Stimulated activated CD4-positive, alpha-beta T cell treated with anti-CD3 and anti-CD28 coated beads, TNF-alpha, amount 100 ng/mL, for 4 hours (primary cell): ENCODE data around the gene KNCN.

Experiments used
- DNase-seq, 3 experiments: peaks; one replicate each; pipeline ENCODE4 v3.0.0-alpha.2; 2020; ENCODE audit warnings: low read depth in 3 of 3

Gene KNCN

GRCh38 chr1:46543761-46544560, 7.5 kb downstream of the KNCN start:
- DNase-seq, result no peak

GRCh38 chr1:46543382-46543760, 8.1 kb downstream of the KNCN start:
- no peak for DNase-seq

- DNase-seq, result no peak
These were observed 11.5 kb downstream of the KNCN start for GRCh38 chr1:46539972-46540371.

GRCh38 chr1:46538147-46538546, 13.3 kb downstream of the KNCN start:
- no peak for DNase-seq

- DNase-seq, result no peak
These were observed 13.8 kb downstream of the KNCN start for GRCh38 chr1:46537651-46538050.

GRCh38 chr1:46536527-46536926, 14.9 kb downstream of the KNCN start:
- DNase-seq, result no peak

- no peak for DNase-seq
These were observed 16.4 kb downstream of the KNCN start for GRCh38 chr1:46535063-46535462.

GRCh38 chr1:46533179-46533864, 18.1 kb downstream of the KNCN start:
- DNase-seq, result peak; percentile 29 to 36 (median 30)

- peak; percentile 52 to 56 (median 56) for DNase-seq
These were observed 18.8 kb downstream of the KNCN start for GRCh38 chr1:46532498-46533178.

- DNase-seq, result no peak
These were observed 19.4 kb downstream of the KNCN start for GRCh38 chr1:46532095-46532494.

- no peak for DNase-seq
These were observed 20.5 kb downstream of the KNCN start for GRCh38 chr1:46530791-46531409.

- no peak for DNase-seq
These were observed 21.1 kb downstream of the KNCN start for GRCh38 chr1:46530311-46530710.

GRCh38 chr1:46529031-46529630, 22.3 kb downstream of the KNCN start:
- DNase-seq, result no peak

GRCh38 chr1:46528297-46528955, 23.0 kb downstream of the KNCN start:
- no peak for DNase-seq

GRCh38 chr1:46527474-46528296, 23.8 kb downstream of the KNCN start:
- peak; percentile 47 to 50 (median 49) for DNase-seq

- DNase-seq, result no peak
These were observed 24.7 kb downstream of the KNCN start for GRCh38 chr1:46526691-46527291.

GRCh38 chr1:46526013-46526690, 25.3 kb downstream of the KNCN start:
- no peak for DNase-seq

- no peak for DNase-seq
These were observed 26.0 kb downstream of the KNCN start for GRCh38 chr1:46525253-46525983.

GRCh38 chr1:46524843-46525242, 26.6 kb downstream of the KNCN start:
- no peak for DNase-seq
